GM21723 (cell line): Measurements from ENCODE around the gene GALNT16.

Experiments
- ATAC-seq: cut with Tn5 transposase; IDR thresholded peaks from one replicate; pipeline ENCODE4 v1.9.1; 2021; ENCODE audit warnings: mild to moderate bottlenecking, moderate library complexity; ENCODE audit not compliant: unreplicated experiment

Gene GALNT16

DNA sequence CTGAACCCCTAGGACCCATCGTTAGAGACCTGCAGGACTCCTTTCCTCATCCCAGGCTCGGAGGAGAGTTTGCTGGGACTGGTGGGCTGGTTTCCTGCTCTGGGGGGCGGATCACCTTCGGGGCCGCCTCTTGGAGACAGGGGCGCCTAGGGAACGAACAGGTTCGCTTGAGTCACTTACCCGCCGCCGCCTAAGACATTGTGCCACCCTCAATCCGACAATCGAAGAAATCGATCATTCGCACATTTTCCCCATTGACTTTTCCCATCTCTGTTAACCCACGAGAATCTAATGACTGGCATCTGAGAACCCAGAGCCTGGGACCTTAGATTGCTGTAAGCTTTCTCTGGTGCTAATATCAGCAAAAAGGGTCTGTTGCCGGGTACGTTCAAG lies 138.9 kb downstream of the GALNT16 start:
- ATAC-seq, result no peak

DNA sequence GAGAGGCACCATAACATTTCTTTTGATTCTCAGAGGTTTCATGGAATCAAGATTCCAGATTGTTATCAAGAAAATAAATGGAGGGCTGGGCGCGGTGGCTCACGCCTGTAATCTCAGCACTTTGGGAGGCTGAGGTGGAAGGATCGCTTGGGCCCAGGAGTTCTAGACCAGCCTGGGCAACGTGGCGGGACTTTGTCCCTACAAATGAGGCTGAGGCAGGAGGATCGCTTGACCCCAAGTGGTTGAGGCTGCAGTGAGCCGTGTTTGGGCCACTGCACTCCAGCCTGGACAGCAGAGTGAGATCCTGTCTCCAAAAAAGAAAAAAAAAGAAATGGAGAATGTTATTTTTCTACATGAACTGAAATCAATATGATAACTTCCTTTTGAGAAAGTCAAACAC lies 139.8 kb downstream of the GALNT16 start:
- ATAC-seq, result no peak

DNA sequence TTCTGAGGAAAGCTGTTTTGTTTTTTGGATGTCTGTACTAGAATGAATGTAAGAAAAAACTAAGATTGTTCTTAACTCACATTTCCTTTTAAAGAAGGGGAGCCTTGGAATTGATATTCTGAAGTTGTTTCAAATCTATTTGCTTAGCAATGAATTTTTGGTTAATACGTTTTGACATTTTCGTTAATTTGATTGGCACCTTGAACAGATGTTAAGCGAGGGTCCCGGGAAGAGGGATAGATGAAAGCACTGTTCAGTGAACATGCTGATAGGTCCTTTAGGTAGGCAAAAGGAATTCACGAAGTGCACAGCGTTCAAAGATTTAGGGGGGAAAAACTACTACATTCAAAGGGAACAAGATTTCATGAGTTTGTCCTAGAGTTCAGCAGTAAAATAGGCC lies 140.2 kb downstream of the GALNT16 start:
- ATAC-seq, result no peak

DNA sequence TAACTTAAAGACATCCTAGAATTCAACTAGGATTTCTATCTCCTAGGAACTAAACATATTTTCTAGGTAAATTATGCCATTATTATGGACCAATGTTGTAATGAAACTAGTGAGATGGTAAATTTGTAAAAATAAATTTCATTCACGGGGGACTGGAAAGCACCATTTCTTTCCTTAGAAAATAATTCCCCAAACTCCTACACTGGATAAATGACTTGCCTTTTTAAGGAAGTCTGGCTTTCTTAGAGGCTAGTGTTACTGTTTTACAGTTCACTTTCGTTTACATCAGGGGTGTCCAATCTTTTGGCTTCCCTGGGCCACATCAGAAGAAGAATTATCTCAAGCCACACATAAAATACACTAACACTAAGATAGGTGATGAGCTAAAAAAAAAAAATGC lies 141.9 kb downstream of the GALNT16 start:
- no peak for ATAC-seq

DNA sequence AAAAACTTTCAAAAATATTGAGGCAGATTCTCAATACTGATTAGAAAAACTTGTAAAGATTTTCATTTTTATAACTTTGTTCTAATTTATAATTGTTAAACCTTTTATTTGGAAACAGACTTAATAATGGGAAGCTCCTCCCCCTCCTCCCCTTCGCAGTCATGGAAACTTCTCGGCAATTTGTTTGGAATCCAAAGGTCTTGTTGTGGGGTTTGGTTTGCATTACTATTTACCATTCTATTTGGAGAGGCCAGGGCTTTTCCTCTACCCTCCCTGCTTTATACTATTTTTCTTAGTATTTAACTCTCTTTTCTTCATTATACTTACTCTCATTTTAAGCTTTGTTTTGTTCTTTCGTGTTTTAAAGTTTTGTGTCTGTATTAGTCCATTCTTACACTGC lies 144.5 kb downstream of the GALNT16 start:
- no peak for ATAC-seq

DNA sequence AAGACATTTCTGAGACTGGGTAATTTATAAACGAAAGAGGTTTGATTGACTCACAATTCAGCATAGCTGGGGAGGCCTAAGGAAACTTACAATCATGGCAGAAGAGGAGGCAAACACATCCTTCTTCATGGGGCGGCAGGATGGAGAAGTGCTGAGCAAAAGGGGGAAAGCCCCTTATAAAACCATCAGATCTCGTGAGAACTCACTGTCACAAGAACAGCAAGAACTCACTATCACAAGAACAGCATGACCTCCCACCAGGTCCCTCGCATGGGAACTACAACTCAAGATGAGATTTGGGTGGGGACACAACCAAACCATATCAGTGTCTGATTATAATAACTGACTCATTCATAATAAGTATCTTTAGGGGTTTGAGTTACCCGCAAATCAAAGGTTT lies 144.9 kb downstream of the GALNT16 start:
- ATAC-seq, result no peak

DNA sequence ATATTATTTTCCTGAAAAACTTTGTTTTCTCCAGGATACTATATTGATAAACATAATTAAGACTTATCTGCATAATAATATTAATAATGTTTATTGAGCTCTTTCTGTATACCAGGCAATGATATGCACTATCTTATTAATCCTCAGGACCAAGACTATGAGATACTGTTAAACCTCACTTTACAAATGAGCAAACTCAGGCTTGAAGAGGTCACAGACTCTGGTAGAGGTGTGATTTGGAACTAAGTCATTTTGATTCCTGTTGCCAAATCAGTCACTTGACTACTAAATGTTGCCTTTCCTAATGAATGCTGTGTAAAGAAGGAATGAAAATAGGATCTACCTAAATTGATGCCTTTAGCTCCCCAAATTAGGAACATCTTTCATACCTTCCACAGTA lies 145.8 kb downstream of the GALNT16 start:
- no peak for ATAC-seq
